ENCODE measurements around the gene PNLIPRP3. TPM values are rescaled to one million over a fixed set of nuclear protein-coding genes. Genes with fewer than 3 reads are reported as not detected.

Gene PNLIPRP3
- total RNA-seq, 1 experiment from 2014 or later, result not detected

- Histone ChIP-seq H3K23ac (ENCODE audit: insufficient read length, low read depth, low read length) (no peak overlapping the region), H2BK15ac (ENCODE audit: low read depth, low read length) (no peak overlapping the region), H2AK5ac (ENCODE audit: insufficient read length, low read length) (no peak overlapping the region), H2BK20ac (ENCODE audit: low read depth, low read length, poor library complexity, severe bottlenecking) (no peak overlapping the region), H3K14ac (ENCODE audit: insufficient read depth, low read length) (no peak overlapping the region), H3K23me2 (ENCODE audit: insufficient read length, low read depth, low read length, poor library complexity, severe bottlenecking) (no peaks in the 10 kb centered on the region), H3K9ac (ENCODE audit: extremely low read depth, insufficient read length, low read length) (no peak overlapping the region), H3K79me1 (ENCODE audit: insufficient read depth, low read depth, low read length, poor library complexity, severe bottlenecking) (no peaks in the 10 kb centered on the region), H4K5ac (ENCODE audit: insufficient read length, low read depth, low read length) (no peak overlapping the region), H4K20me1 (ENCODE audit: control insufficient read depth, insufficient read depth, insufficient read length) (no peaks in the 10 kb centered on the region), H3K9me3 (ENCODE audit: control insufficient read depth, low read depth, low read length) (no peaks in the 10 kb centered on the region), H3K56ac (ENCODE audit: insufficient read length, low read depth, low read length) (no peak overlapping the region), H3K4me2 (ENCODE audit: insufficient read depth, insufficient read length, low read length) (no peak overlapping the region), H2BK120ac (ENCODE audit: low read depth, low read length, poor library complexity, severe bottlenecking) (no peak overlapping the region), H3K27me3 (ENCODE audit: insufficient read depth, low read length) (no peaks in the 10 kb centered on the region), H3K4ac (ENCODE audit: low read depth, low read length) (no peak overlapping the region), H3K18ac (ENCODE audit: insufficient read length, low read depth, low read length) (no peak overlapping the region), H3K4me1 (ENCODE audit: insufficient read depth, low read length) (no peaks in the 10 kb centered on the region), H2BK5ac (ENCODE audit: insufficient read length, low read length) (no peak overlapping the region), H3T11ph (ENCODE audit: low read length) (no peak overlapping the region), H4K91ac (ENCODE audit: insufficient read length, low read depth, low read length) (no peak overlapping the region), H3K79me2 (ENCODE audit: insufficient read depth, low read length) (no peaks in the 10 kb centered on the region), H3K27ac (ENCODE audit: insufficient read length, low read depth, low read length) (no peak overlapping the region), H2BK12ac (ENCODE audit: insufficient read length, low read depth, low read length) (no peak overlapping the region), H4K8ac (replicated peaks; ENCODE audit: insufficient read length, low read depth, low read length) (no peak overlapping the region), H2AFZ (ENCODE audit: low read length) (no peak overlapping the region)
- H3K27ac Mint-ChIP-seq, result no peak overlapping the region
- H3K4me3 Mint-ChIP-seq, result no peak overlapping the region
- TF ChIP-seq, protein P1, sequence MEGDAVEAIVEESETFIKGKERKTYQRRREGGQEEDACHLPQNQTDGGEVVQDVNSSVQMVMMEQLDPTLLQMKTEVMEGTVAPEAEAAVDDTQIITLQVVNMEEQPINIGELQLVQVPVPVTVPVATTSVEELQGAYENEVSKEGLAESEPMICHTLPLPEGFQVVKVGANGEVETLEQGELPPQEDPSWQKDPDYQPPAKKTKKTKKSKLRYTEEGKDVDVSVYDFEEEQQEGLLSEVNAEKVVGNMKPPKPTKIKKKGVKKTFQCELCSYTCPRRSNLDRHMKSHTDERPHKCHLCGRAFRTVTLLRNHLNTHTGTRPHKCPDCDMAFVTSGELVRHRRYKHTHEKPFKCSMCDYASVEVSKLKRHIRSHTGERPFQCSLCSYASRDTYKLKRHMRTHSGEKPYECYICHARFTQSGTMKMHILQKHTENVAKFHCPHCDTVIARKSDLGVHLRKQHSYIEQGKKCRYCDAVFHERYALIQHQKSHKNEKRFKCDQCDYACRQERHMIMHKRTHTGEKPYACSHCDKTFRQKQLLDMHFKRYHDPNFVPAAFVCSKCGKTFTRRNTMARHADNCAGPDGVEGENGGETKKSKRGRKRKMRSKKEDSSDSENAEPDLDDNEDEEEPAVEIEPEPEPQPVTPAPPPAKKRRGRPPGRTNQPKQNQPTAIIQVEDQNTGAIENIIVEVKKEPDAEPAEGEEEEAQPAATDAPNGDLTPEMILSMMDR (conservative IDR thresholded peaks at IDR 0.05), result no peak
- H3K9me3 Mint-ChIP-seq, result peaks cover 2 to 3% of the 10 kb centered on the region in 2 experiments; a peak in 2 of 5 replicates
- no peak for DNase-seq
- peaks cover 2 to 4% of the 10 kb centered on the region in 2 experiments; a peak in 3 of 4 replicates for H3K4me1 Mint-ChIP-seq
- peaks cover 0 to 4% (median 0%) of the 10 kb centered on the region in 3 experiments; a peak in 3 of 7 replicates for H3K36me3 Mint-ChIP-seq (ENCODE audit: insufficient read depth in 1 of 3, low read depth in 3 of 3)
- no peaks in the 10 kb centered on the region for H3K27me3 Mint-ChIP-seq (ENCODE audit: low read depth)
- no CpG with 5 or more reads among the region's 3 CpGs for WGBS (ENCODE audit: extremely low coverage, insufficient read length, low lambda C conversion rate)
Measured at GRCh38 chr10:116526219-116526618, 98.6 kb downstream of the PNLIPRP3 start.

Other genes with a start within 250 kb of the PNLIPRP3 start
- gene GFRA1, start 154.6 kb upstream of the PNLIPRP3 start, total RNA-seq (2021), result 0.24 and 0.59 TPM in 2 replicates
- gene CCDC172, start 103.4 kb upstream of the PNLIPRP3 start, total RNA-seq (2021), result 1.3 and 1.8 TPM in 2 replicates
- gene PNLIP, start 118.1 kb downstream of the PNLIPRP3 start, total RNA-seq (2021), result not detected in 2 replicates
- not detected in 2 replicates for gene PNLIPRP1, start 163.1 kb downstream of the PNLIPRP3 start, total RNA-seq (2021)
- gene PNLIPRP2, start 193.1 kb downstream of the PNLIPRP3 start, total RNA-seq (2021), result 0.24 and 0.26 TPM in 2 replicates